ENCODE measurements around the gene NLGN2. TPM values are rescaled to one million over a fixed set of nuclear protein-coding genes. Genes with fewer than 3 reads are reported as not detected.

Gene NLGN2
- total and polyA plus RNA-seq, 4 donors = 5.0 to 15.2 (median 8.2) TPM

- Histone ChIP-seq H3K36me3 (ENCODE audit: control insufficient read depth in 4 of 4, insufficient read depth in 4 of 4, low read length in 4 of 4) (peaks cover 2 to 40% (median 15%) of the 10 kb centered on the region in 4 donors), H3K27ac (ENCODE audit: low read depth in 1 of 2, low read length in 1 of 2) (no peak overlapping the region), H3K27me3 (ENCODE audit: control insufficient read depth in 3 of 3, insufficient read depth in 3 of 3, low read length in 2 of 3) (no peaks in the 10 kb centered on the region), H3K4me3 (no peak overlapping the region), H3K9me3 (ENCODE audit: control insufficient read depth in 4 of 4, insufficient read depth in 3 of 4, low read length in 3 of 4) (no peaks in the 10 kb centered on the region), H3K9ac (ENCODE audit: insufficient read depth in 1 of 2, low read length in 2 of 2) (no peak overlapping the region), H3K4me1 (ENCODE audit: control insufficient read depth in 5 of 5, insufficient read depth in 5 of 5, low read length in 5 of 5) (peaks cover 0 to 11% (median 4%) of the 10 kb centered on the region in 5 donors)
- no peak for TF ChIP-seq CTCF (IDR thresholded peaks at IDR 0.05; ENCODE audit: control extremely low read depth, extremely low read depth)
- WGBS, 2 donors = 90% methylated on average over 9 of the region's 9 CpGs
- DNase-seq (no peak), ATAC-seq (ENCODE audit: insufficient read depth, low FRiP score) (no peak)
Observed at GRCh38 chr17:7464081-7464480, 56.4 kb downstream of the NLGN2 start.

- Histone ChIP-seq H3K9me3 (ENCODE audit: control insufficient read depth in 4 of 4, insufficient read depth in 3 of 4, low read length in 3 of 4) (no peaks in the 10 kb centered on the region), H3K27ac (ENCODE audit: low read depth in 1 of 2, low read length in 1 of 2) (peak overlapping the region in 1 of 2 donors; percentile 59), H3K4me1 (ENCODE audit: control insufficient read depth in 5 of 5, insufficient read depth in 5 of 5, low read length in 5 of 5) (peaks cover 0 to 13% (median 4%) of the 10 kb centered on the region in 5 donors), H3K4me3 (no peak overlapping the region), H3K36me3 (ENCODE audit: control insufficient read depth in 4 of 4, insufficient read depth in 4 of 4, low read length in 4 of 4) (peaks cover 2 to 40% (median 15%) of the 10 kb centered on the region in 4 donors), H3K9ac (ENCODE audit: insufficient read depth in 1 of 2, low read length in 2 of 2) (no peak overlapping the region), H3K27me3 (ENCODE audit: control insufficient read depth in 3 of 3, insufficient read depth in 3 of 3, low read length in 2 of 3) (no peaks in the 10 kb centered on the region)
- ATAC-seq (ENCODE audit: insufficient read depth, low FRiP score) (no peak), DNase-seq (peak in 2 of 3 donors; percentile 54 to 57)
- 76 to 85% methylated on average over 33 of the region's 33 CpGs for WGBS, 2 donors
- TF ChIP-seq CTCF (IDR thresholded peaks at IDR 0.05; ENCODE audit: control extremely low read depth, extremely low read depth) = no peak
Observed at GRCh38 chr17:7465597-7466275, 58.1 kb downstream of the NLGN2 start.

DNA sequence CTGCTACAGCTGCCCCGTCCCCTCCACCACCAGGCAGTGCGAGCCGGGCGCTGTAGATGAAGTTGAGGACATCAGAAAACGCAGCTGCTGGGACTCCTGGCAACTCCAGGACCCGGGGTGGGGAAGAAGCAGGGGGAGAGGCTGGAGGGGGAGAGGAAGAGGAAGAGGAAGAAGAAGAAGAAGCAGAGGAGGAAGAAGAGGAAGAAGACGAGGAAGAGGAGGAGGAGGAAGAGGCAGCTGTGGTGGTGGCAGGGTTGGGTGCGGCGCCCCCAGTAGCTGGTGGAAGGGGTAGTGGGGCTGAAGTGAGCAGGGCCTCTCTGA is 58.6 kb downstream of the NLGN2 start:
- WGBS, 2 donors = 58 to 76% methylated on average over 9 of the region's 9 CpGs
- Histone ChIP-seq H3K9ac (ENCODE audit: insufficient read depth in 1 of 2, low read length in 2 of 2) (no peak overlapping the region), H3K4me3 (no peak overlapping the region), H3K4me1 (ENCODE audit: control insufficient read depth in 5 of 5, insufficient read depth in 5 of 5, low read length in 5 of 5) (peaks cover 0 to 13% (median 4%) of the 10 kb centered on the region in 5 donors), H3K36me3 (ENCODE audit: control insufficient read depth in 4 of 4, insufficient read depth in 4 of 4, low read length in 4 of 4) (peaks cover 0 to 40% (median 15%) of the 10 kb centered on the region in 4 donors), H3K9me3 (ENCODE audit: control insufficient read depth in 4 of 4, insufficient read depth in 3 of 4, low read length in 3 of 4) (no peaks in the 10 kb centered on the region), H3K27ac (ENCODE audit: low read depth in 1 of 2, low read length in 1 of 2) (peak overlapping the region; percentile 59 to 82), H3K27me3 (ENCODE audit: control insufficient read depth in 3 of 3, insufficient read depth in 3 of 3, low read length in 2 of 3) (no peaks in the 10 kb centered on the region)
- TF ChIP-seq CTCF (IDR thresholded peaks at IDR 0.05; ENCODE audit: control extremely low read depth, extremely low read depth) = no peak
- no peak for ATAC-seq (ENCODE audit: insufficient read depth, low FRiP score)
- no peak for DNase-seq
